ENCODE data around the gene GFOD2.
"Not testable (repeated sequence)": the region's sequence is repeated elsewhere in the genome, so short reads cannot be mapped to it uniquely, and the experiment has no call there.

Gene GFOD2

GRCh38 chr16:67702130-67702529, 17.0 kb downstream of the GFOD2 start:
- no peak for DNase-seq (ENCODE audit: low read depth)

- no peak for DNase-seq (ENCODE audit: low read depth)
These were observed 17.7 kb downstream of the GFOD2 start for GRCh38 chr16:67701420-67701819.

- no peak for DNase-seq (ENCODE audit: low read depth)
These were observed 19.9 kb downstream of the GFOD2 start for GRCh38 chr16:67699265-67699664.

GRCh38 chr16:67697422-67698185, 21.5 kb downstream of the GFOD2 start:
- no peak for DNase-seq (ENCODE audit: low read depth)

GRCh38 chr16:67694611-67695010, 24.5 kb downstream of the GFOD2 start:
- DNase-seq (ENCODE audit: low read depth), result no peak

- not testable (repeated sequence) for DNase-seq (ENCODE audit: low read depth)
These were observed 25.4 kb downstream of the GFOD2 start for GRCh38 chr16:67693517-67694285.

GRCh38 chr16:67685388-67686112, 33.6 kb downstream of the GFOD2 start:
- no peak for DNase-seq (ENCODE audit: low read depth)

GRCh38 chr16:67683767-67684166, 35.3 kb downstream of the GFOD2 start:
- no peak for DNase-seq (ENCODE audit: low read depth)

- no peak for DNase-seq (ENCODE audit: low read depth)
These were observed 38.9 kb downstream of the GFOD2 start for GRCh38 chr16:67679935-67680897.

- no peak for DNase-seq (ENCODE audit: low read depth)
These were observed 40.6 kb downstream of the GFOD2 start for GRCh38 chr16:67678354-67679023.

GRCh38 chr16:67677712-67678111, 41.4 kb downstream of the GFOD2 start:
- no peak for DNase-seq (ENCODE audit: low read depth)

GRCh38 chr16:67676939-67677338, 42.2 kb downstream of the GFOD2 start:
- DNase-seq (ENCODE audit: low read depth), result no peak

- DNase-seq (ENCODE audit: low read depth), result no peak
These were observed 42.6 kb downstream of the GFOD2 start for GRCh38 chr16:67676516-67676915.

GRCh38 chr16:67675999-67676398, 43.1 kb downstream of the GFOD2 start:
- no peak for DNase-seq (ENCODE audit: low read depth)

GRCh38 chr16:67675579-67675935, 43.6 kb downstream of the GFOD2 start:
- no peak for DNase-seq (ENCODE audit: low read depth)

GRCh38 chr16:67674851-67675578, 44.1 kb downstream of the GFOD2 start:
- DNase-seq (ENCODE audit: low read depth), result no peak

GRCh38 chr16:67673712-67674580, 45.2 kb downstream of the GFOD2 start:
- DNase-seq (ENCODE audit: low read depth), result no peak

- DNase-seq (ENCODE audit: low read depth), result no peak
These were observed 46.1 kb downstream of the GFOD2 start for GRCh38 chr16:67672739-67673662.

Data from stimulated activated CD8-positive, alpha-beta memory T cell treated with anti-CD3 and anti-CD28 coated beads, Interleukin-4, amount 100 ng/mL, for 24 hours (primary cell).